NCI-H1048 (cell line): ENCODE results near the gene FAM20A.

Experiments
- DNase-seq: peaks from one replicate; lab custom pipeline; 2025; lab: John Stamatoyannopoulos, UW

Gene FAM20A

GRCh38 chr17:68565661-68566441, 35.3 kb downstream of the FAM20A start:
- no peak for DNase-seq

- no peak for DNase-seq
Observed at GRCh38 chr17:68564415-68565111, 36.6 kb downstream of the FAM20A start.

GRCh38 chr17:68562736-68563135, 38.4 kb downstream of the FAM20A start:
- no peak for DNase-seq

- no peak for DNase-seq
Observed at GRCh38 chr17:68560966-68561720, 40.0 kb downstream of the FAM20A start.

GRCh38 chr17:68559316-68559715, 41.9 kb downstream of the FAM20A start:
- no peak for DNase-seq

- no peak for DNase-seq
Observed at GRCh38 chr17:68556551-68556950, 44.6 kb downstream of the FAM20A start.

GRCh38 chr17:68544111-68544915, 56.9 kb downstream of the FAM20A start:
- DNase-seq, result no peak

GRCh38 chr17:68542698-68543463, 58.3 kb downstream of the FAM20A start:
- DNase-seq, result no peak

- DNase-seq, result no peak
Observed at GRCh38 chr17:68541816-68542215, 59.4 kb downstream of the FAM20A start.

- no peak for DNase-seq
Observed at GRCh38 chr17:68540981-68541380, 60.2 kb downstream of the FAM20A start.

- DNase-seq, result no peak
Observed at GRCh38 chr17:68539548-68540467, 61.4 kb downstream of the FAM20A start.

GRCh38 chr17:68535922-68536321, 65.2 kb downstream of the FAM20A start:
- DNase-seq, result no peak

GRCh38 chr17:68534695-68535088, 66.5 kb downstream of the FAM20A start:
- no peak for DNase-seq

GRCh38 chr17:68533887-68534694, 67.1 kb downstream of the FAM20A start:
- no peak for DNase-seq

- no peak for DNase-seq
Observed at GRCh38 chr17:68532826-68533225, 68.3 kb downstream of the FAM20A start.

- DNase-seq, result no peak
Observed at GRCh38 chr17:68531252-68531651, 69.9 kb downstream of the FAM20A start.

- no peak for DNase-seq
Observed at GRCh38 chr17:68527314-68527713, 73.9 kb downstream of the FAM20A start.

- no peak for DNase-seq
Observed at GRCh38 chr17:68526548-68526947, 74.6 kb downstream of the FAM20A start.

GRCh38 chr17:68522266-68522665, 78.9 kb downstream of the FAM20A start:
- no peak for DNase-seq
